Muscle layer of duodenum (tissue), 2 donors: Measurements from ENCODE around the gene SYNGAP1.
A peak's percentile ranks its signal among the peaks of the same experiment; 100 is the strongest.

ENCODE experiments used
- H3K27ac ChIP-seq: one replicate; pipeline ENCODE4 v1.7.0; 2013; ENCODE audit warnings: mild to moderate bottlenecking, low read length
- H3K27me3 ChIP-seq: one replicate; pipeline ENCODE4 v1.7.0; 2013; ENCODE audit warnings: low read depth, mild to moderate bottlenecking, control low read depth, low read length
- H3K36me3 ChIP-seq, 2 donors: one replicate each; pipeline ENCODE4 v1.7.0; 2013; ENCODE audit warnings: low read length in 2 of 2, control low read depth in 1 of 2, mild to moderate bottlenecking in 1 of 2; ENCODE audit not compliant: insufficient read depth in 2 of 2, control insufficient read depth in 1 of 2
- H3K4me1 ChIP-seq, 2 donors: one replicate each; pipeline ENCODE4 v1.7.0; 2013; ENCODE audit warnings: low read length in 2 of 2, mild to moderate bottlenecking in 2 of 2, control low read depth in 1 of 2, moderate library complexity in 1 of 2; ENCODE audit not compliant: insufficient read depth in 2 of 2, control insufficient read depth in 1 of 2
- H3K4me3 ChIP-seq, 2 donors: one replicate each; pipeline ENCODE4 v1.7.0; 2013; ENCODE audit warnings: low read length in 2 of 2, low read depth in 1 of 2, mild to moderate bottlenecking in 1 of 2
- H3K9me3 ChIP-seq, 2 donors: one replicate each; pipeline ENCODE4 v1.7.0; 2013; ENCODE audit warnings: low read length in 2 of 2, control low read depth in 1 of 2, mild to moderate bottlenecking in 1 of 2; ENCODE audit not compliant: control insufficient read depth in 1 of 2
- donor health status: healthy.

The SYNGAP1 gene

DNA sequence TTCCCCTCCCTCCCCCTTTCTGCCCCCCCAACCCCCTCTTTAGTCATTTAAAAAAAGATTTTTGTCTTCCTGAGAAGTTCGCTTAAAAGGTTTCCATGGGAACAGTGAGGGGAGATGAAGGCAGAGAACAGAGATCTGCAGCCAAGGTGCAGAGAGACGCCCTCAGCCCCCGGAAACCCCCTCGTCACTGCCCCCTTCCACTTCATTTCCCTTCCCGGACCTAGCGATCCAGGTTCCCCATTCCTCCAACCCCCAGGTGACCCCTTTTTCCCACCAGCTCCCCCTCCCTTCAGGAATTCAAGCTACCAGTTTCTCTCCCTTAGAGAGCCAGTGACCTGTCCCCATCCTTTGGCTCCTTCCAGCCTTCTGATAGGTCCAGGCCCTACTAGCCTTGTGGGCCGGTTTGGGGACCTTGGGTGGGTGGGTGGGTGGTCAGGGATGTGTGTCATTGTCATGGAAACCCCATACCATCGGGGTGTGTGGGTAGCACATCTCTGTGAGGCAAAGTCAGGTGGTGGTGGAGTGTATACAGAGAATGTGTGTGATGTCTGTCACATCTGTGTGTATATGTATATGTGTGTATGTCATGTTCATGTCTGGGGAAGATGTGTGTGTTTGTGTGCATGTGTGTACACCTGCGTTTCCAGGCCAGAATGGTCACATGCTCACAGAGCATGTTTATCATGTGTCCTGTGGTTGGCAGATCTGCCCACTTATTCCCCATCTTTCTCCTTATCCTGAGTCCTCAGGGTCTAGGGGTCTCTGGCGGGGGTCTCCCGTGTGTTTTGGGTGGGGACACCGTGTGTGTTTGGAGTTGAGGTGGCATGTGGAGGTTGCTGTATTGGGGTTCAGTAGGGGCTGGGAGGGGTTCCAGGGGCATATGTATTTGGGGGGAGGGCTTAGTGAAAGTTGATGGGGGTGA lies 7.0 kb downstream of the SYNGAP1 start:
- peaks cover 34 to 57% of the 10 kb centered on the region in 2 donors for H3K4me1 ChIP-seq
- peak overlapping the region; percentile 75 to 84 for H3K4me3 ChIP-seq
- H3K36me3 ChIP-seq, result no peaks in the 10 kb centered on the region
- H3K27ac ChIP-seq, result peak overlapping the region; percentile 96
- no peaks in the 10 kb centered on the region for H3K27me3 ChIP-seq
- no peaks in the 10 kb centered on the region for H3K9me3 ChIP-seq

- Histone ChIP-seq H3K4me1 (peaks cover 34 to 66% of the 10 kb centered on the region in 2 donors), H3K27me3 (no peaks in the 10 kb centered on the region), H3K9me3 (no peaks in the 10 kb centered on the region), H3K4me3 (peak overlapping the region; percentile 59 to 75), H3K27ac (no peak overlapping the region), H3K36me3 (no peaks in the 10 kb centered on the region)
Measured at GRCh38 chr6:33427585-33428223, 7.8 kb downstream of the SYNGAP1 start.

- Histone ChIP-seq H3K27me3 (no peaks in the 10 kb centered on the region), H3K27ac (peak overlapping the region; percentile 39), H3K9me3 (no peaks in the 10 kb centered on the region), H3K4me3 (peak overlapping the region; percentile 7 to 62), H3K36me3 (no peaks in the 10 kb centered on the region), H3K4me1 (peaks cover 34 to 72% of the 10 kb centered on the region in 2 donors)
Measured at GRCh38 chr6:33428224-33428965, 8.5 kb downstream of the SYNGAP1 start.

GRCh38 chr6:33428966-33429749 lies 9.3 kb downstream of the SYNGAP1 start:
- Histone ChIP-seq H3K9me3 (no peaks in the 10 kb centered on the region), H3K4me1 (peaks cover 34 to 73% of the 10 kb centered on the region in 2 donors), H3K4me3 (peak overlapping the region in 1 of 2 donors; percentile 16), H3K27ac (peak overlapping the region; percentile 39), H3K27me3 (no peaks in the 10 kb centered on the region), H3K36me3 (no peaks in the 10 kb centered on the region)

DNA sequence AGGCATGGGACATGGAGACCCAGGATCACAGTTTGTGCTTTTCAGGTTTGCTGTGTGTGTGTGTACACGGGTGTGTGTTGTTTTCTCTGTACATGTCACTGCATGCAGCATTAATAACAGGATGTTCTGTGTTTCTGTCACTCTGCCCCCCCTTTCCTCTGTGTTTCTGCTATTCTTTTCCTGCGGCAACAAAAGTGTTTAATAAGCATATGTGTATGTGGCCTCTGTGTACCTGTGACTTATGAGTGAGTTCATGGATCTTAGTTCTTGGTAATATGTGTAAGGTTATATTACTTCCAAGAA lies 9.8 kb downstream of the SYNGAP1 start:
- peaks cover 31 to 68% of the 10 kb centered on the region in 2 donors for H3K4me1 ChIP-seq
- H3K4me3 ChIP-seq, result peak overlapping the region in 1 of 2 donors; percentile 16

GRCh38 chr6:33430334-33430733 lies 10.5 kb downstream of the SYNGAP1 start:
- peaks cover 4% of the 10 kb centered on the region in 2 donors for H3K36me3 ChIP-seq
- peaks cover 25 to 64% of the 10 kb centered on the region in 2 donors for H3K4me1 ChIP-seq
- no peaks in the 10 kb centered on the region for H3K9me3 ChIP-seq
- no peak overlapping the region for H3K4me3 ChIP-seq
- no peak overlapping the region for H3K27ac ChIP-seq
- H3K27me3 ChIP-seq, result no peaks in the 10 kb centered on the region

More for the DNA sequence above, 9.8 kb downstream of the SYNGAP1 start:
- Histone ChIP-seq H3K9me3 (no peaks in the 10 kb centered on the region), H3K27ac (peak overlapping the region; percentile 39), H3K36me3 (no peaks in the 10 kb centered on the region), H3K27me3 (no peaks in the 10 kb centered on the region)

DNA sequence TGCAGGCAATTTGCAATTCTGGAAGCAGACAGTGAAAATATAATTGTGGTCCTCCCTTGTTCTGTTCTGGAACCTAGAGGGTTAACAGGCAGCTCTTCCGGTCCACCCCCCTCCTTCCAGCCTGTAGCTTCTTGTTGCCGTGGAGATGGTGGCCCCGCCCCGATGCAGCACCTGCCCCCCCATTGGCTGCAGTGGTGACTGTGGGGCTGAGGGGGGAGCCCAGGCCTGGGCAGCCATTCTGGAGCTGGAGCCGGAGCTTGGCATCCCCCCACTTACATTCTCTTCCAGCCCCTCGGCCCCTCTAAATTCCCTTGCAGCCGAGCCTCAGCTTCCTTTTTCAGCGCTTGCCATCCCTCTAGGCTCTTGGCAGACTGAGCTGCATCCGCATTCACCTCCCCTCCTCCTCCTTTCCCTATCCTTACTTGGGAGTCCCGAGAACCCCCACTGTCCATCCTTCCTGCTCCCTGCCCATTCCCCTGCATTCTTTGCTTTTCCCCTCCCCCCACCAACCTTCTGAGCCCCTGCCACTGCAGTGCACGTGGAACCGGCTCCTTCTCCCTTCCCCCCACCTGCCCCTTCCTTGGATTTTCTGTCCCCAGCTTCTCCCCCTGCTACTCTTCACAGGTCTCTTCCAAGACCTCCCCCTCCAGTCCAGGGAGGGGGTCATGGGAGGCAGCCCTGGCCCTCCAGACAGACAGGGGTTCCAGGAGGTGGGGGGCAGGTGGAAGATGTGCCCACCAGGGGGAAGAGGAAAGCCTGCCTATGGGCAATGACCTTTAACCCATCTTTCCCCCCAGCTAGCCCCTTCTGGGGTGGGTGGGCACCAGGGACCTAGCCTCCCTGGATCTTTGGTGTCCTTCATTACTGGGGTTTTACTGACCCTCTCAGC lies 11.4 kb downstream of the SYNGAP1 start:
- H3K4me1 ChIP-seq, result peaks cover 24 to 64% of the 10 kb centered on the region in 2 donors
- H3K9me3 ChIP-seq, result no peaks in the 10 kb centered on the region
- no peak overlapping the region for H3K27ac ChIP-seq
- no peaks in the 10 kb centered on the region for H3K27me3 ChIP-seq
- peaks cover 12 to 13% of the 10 kb centered on the region in 2 donors for H3K36me3 ChIP-seq
- H3K4me3 ChIP-seq, result peak overlapping the region; percentile 37 to 48

DNA sequence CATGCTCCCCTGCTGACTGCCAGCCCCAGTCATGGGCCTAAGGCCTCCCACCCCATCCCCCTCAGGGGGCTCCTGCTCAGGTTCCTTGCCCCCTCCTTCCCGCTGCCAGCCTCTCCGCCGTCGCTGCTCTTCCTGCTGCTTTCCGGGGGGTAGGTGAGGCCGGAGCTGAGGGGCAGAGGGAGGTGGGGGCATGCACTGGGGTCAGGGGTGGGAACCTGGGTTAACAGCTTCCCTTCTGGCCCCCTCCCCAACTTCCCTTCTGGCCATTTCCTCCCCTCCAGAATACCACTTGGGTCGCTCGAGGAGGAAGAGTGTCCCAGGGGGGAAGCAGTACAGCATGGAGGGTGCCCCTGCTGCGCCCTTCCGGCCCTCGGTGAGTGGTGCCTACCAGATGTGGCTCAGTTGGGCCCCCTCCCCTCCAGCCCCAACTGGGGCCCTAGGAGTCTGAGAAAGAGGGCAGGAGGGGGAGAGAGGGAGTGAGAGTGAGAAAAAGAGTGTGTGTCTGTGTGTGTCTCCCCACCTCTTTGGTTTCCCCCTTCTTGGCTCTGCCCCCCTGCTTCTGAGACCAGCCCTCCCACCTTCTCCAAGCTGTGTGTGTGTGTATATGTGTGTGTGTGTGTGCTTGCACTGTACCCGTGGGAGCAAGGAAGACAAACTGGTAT lies 12.1 kb downstream of the SYNGAP1 start:
- Histone ChIP-seq H3K27me3 (no peaks in the 10 kb centered on the region), H3K4me1 (peaks cover 24 to 62% of the 10 kb centered on the region in 2 donors), H3K4me3 (peak overlapping the region in 1 of 2 donors; percentile 48), H3K9me3 (no peaks in the 10 kb centered on the region), H3K27ac (no peak overlapping the region), H3K36me3 (peaks cover 18 to 21% of the 10 kb centered on the region in 2 donors)

- Histone ChIP-seq H3K4me3 (no peak overlapping the region), H3K27me3 (no peaks in the 10 kb centered on the region), H3K9me3 (no peaks in the 10 kb centered on the region), H3K4me1 (peaks cover 21 to 57% of the 10 kb centered on the region in 2 donors), H3K36me3 (peaks cover 19 to 24% of the 10 kb centered on the region in 2 donors), H3K27ac (no peak overlapping the region)
Measured at GRCh38 chr6:33432546-33432945, 12.7 kb downstream of the SYNGAP1 start.
